Panc1 (cell line): ENCODE measurements around the gene PIGS. TPM values are rescaled to one million over a fixed set of nuclear protein-coding genes. Genes with fewer than 3 reads are reported as not detected.

Experiments used
- ATAC-seq: fragments of 200-7000 bp; cut with Tn5 transposase; 2 replicates; pipeline ENCODE4 v1.9.1; 2020; ENCODE audit warnings: mild to moderate bottlenecking, moderate library complexity
- BruUV-seq: library from RNA; stranded (reverse); fragments of 400-500 nt; replicated peaks from 2 replicates; lab custom pipeline; 2021; lab: Mats Ljungman, UMichigan
- CTCF ChIA-PET: fragments of 300-600 bp; sonication (Branson Sonifier 250); formaldehyde crosslinking; loops from one replicate; lab custom pipeline; 2022; ENCODE audit warnings: antibody characterized with exemption; lab: Charles Lee
- POLR2A ChIA-PET: fragments of 300-600 bp; sonication (Branson Sonifier 250); formaldehyde crosslinking; loops from one replicate; lab custom pipeline; 2022; ENCODE audit warnings: antibody characterized with exemption; lab: Charles Lee
- DNase-seq: peaks from one replicate; pipeline ENCODE4 v3.0.0-alpha.2; 2010; ENCODE audit warnings: low read depth, low spot score
- H3K27ac ChIP-seq: 2 replicates; pipeline ENCODE4 v1.5.1; 2011; ENCODE audit warnings: mild to moderate bottlenecking, low read length, inconsistent platforms
- H3K27me3 ChIP-seq: fragments of 200-500 bp; sonication (Bioruptor generic); 2 replicates; pipeline ENCODE4 v1.6.0; 2014; ENCODE audit warnings: low read length, inconsistent platforms; ENCODE audit not compliant: control insufficient read depth, insufficient read depth
- H3K36me3 ChIP-seq: fragments of 200-500 bp; sonication (Bioruptor generic); 2 replicates; pipeline ENCODE4 v1.5.1; 2014; ENCODE audit warnings: inconsistent platforms, mild to moderate bottlenecking, low read length, moderate library complexity; ENCODE audit not compliant: control insufficient read depth, insufficient read depth
- H3K4me1 ChIP-seq: 2 replicates; pipeline ENCODE4 v1.5.1; 2011; ENCODE audit warnings: inconsistent platforms, mild to moderate bottlenecking, low read length, moderate library complexity; ENCODE audit not compliant: control insufficient read depth, insufficient read depth
- H3K4me3 ChIP-seq, 2 experiments: 2 replicates each; pipeline ENCODE4 v1.5.1; 2011 to 2012; ENCODE audit warnings: low read depth in 2 of 2, low read length in 2 of 2, mild to moderate bottlenecking in 2 of 2, inconsistent platforms in 1 of 2, moderate library complexity in 1 of 2
- H3K9me3 ChIP-seq: fragments of 200-500 bp; sonication (Bioruptor generic); 2 replicates; pipeline ENCODE4 v1.5.1; 2014; ENCODE audit warnings: low read depth, mild to moderate bottlenecking, inconsistent platforms, low read length, moderate library complexity; ENCODE audit not compliant: control insufficient read depth, insufficient read depth
- CTCF ChIP-seq: fragments of 450-650 bp; IDR thresholded peaks from 2 replicates; pipeline ENCODE4 v1.5.1; 2017; ENCODE audit warnings: mild to moderate bottlenecking
- POLR2AphosphoS5 ChIP-seq: IDR thresholded peaks from 2 replicates; pipeline ENCODE4 v1.6.1; 2012; ENCODE audit warnings: mild to moderate bottlenecking, low read depth, low read length, moderate library complexity
- REST ChIP-seq, 2 experiments: IDR thresholded peaks; 2 replicates each; pipeline ENCODE4 v1.6.1; 2011 to 2012; ENCODE audit warnings: low read depth in 2 of 2, control low read depth in 1 of 2, low read length in 1 of 2, mild to moderate bottlenecking in 1 of 2, moderate library complexity in 1 of 2; ENCODE audit not compliant: insufficient read depth in 1 of 2
- SIN3A ChIP-seq: IDR thresholded peaks from 2 replicates; pipeline ENCODE4 v1.6.1; 2012; ENCODE audit warnings: low read depth, mild to moderate bottlenecking, low read length, moderate library complexity, borderline replicate concordance; ENCODE audit not compliant: insufficient read depth
- TCF7L2 ChIP-seq: IDR thresholded peaks from 2 replicates; pipeline ENCODE4 v1.6.1; 2011; ENCODE audit warnings: mild to moderate bottlenecking, low read depth, low read length, inconsistent platforms
- in situ Hi-C: cut with HindIII; loops from 2 replicates; pipeline ENCODE4 v1.10.0; 2016; ENCODE audit warnings: low sequenced_read_pairs, low pct_unique_long_range_greater_than_20kb
- intact Hi-C: fragments of 100-400 bp; cut with micrococcal nuclease; formaldehyde crosslinking; loops from one replicate; pipeline ENCODE4 v1.10.0; 2022; ENCODE audit not compliant: unreplicated experiment
- total RNA-seq: library from RNA; stranded (reverse); gene quantifications from one replicate; pipeline ENCODE4 v1.2.1, GENCODE V29; 2021; ENCODE audit not compliant: unreplicated experiment

The PIGS gene
- total RNA-seq, 1 experiment from 2014 or later: 78.8 TPM

- DNase-seq: no peak
- Histone ChIP-seq H3K27me3 (no peaks in the 10 kb centered on the region), H3K4me3 (no peak overlapping the region), H3K9me3 (no peaks in the 10 kb centered on the region), H3K4me1 (no peaks in the 10 kb centered on the region), H3K36me3 (no peaks in the 10 kb centered on the region), H3K27ac (no peak overlapping the region)
- intact Hi-C loops: no loop called here
- TF ChIP-seq REST (IDR thresholded peaks at IDR 0.05; ENCODE audit: insufficient read depth in 1 of 2, low read depth in 2 of 2, low read length in 1 of 2) (no peak), CTCF (no peak), SIN3A (no peak), POLR2AphosphoS5 (no peak), TCF7L2 (no peak)
- no peak for ATAC-seq
- POLR2A ChIA-PET: no interaction called here
- CTCF ChIA-PET: no interaction called here
- in situ Hi-C loops: no loop called here
- BruUV-seq: no TSS peak
These were observed 26.2 kb downstream of the PIGS start for GRCh38 chr17:28545141-28545503.

GRCh38 chr17:28544402-28545140, 26.8 kb downstream of the PIGS start:
- no peak for DNase-seq
- TF ChIP-seq SIN3A (no peak), CTCF (no peak), REST (IDR thresholded peaks at IDR 0.05; ENCODE audit: insufficient read depth in 1 of 2, low read depth in 2 of 2, low read length in 1 of 2) (no peak), TCF7L2 (no peak), POLR2AphosphoS5 (no peak)
- intact Hi-C loops (no loop called here), in situ Hi-C loops (no loop called here)
- no peak for ATAC-seq
- Histone ChIP-seq H3K9me3 (no peaks in the 10 kb centered on the region), H3K27me3 (no peaks in the 10 kb centered on the region), H3K36me3 (no peaks in the 10 kb centered on the region), H3K4me1 (no peaks in the 10 kb centered on the region), H3K27ac (no peak overlapping the region), H3K4me3 (no peak overlapping the region)
- CTCF ChIA-PET: no interaction called here
- POLR2A ChIA-PET: interaction anchor here (0.6 kb wide), 1 partner anchor 197 kb away, joined by 5 read pairs; no protein-coding TSS in a partner anchor
- BruUV-seq: no TSS peak
